Naive B cell (primary cell): ENCODE measurements around the gene FER. TPM values are rescaled to one million over a fixed set of nuclear protein-coding genes. Genes with fewer than 3 reads are reported as not detected.
A peak's percentile ranks its signal among the peaks of the same experiment; 100 is the strongest.

Source experiments
- ATAC-seq, 2 donors: fragments of 150-1000 bp; cut with Tn5 transposase; 2 replicates each; pipeline ENCODE4 v1.10.0; 2021; ENCODE audit warnings: low read depth in 2 of 2, mild to moderate bottlenecking in 2 of 2, moderate library complexity in 2 of 2
- DNase-seq: peaks from one replicate; pipeline ENCODE4 v3.0.0; 2022
- H3K27ac Mint-ChIP-seq, 6 donors: one replicate each; pipeline ENCODE4 v1.8.0; 2020 to 2022; ENCODE audit warnings: mild to moderate bottlenecking in 6 of 6, mixed read lengths in 6 of 6, moderate library complexity in 5 of 6, inconsistent platforms in 2 of 6
- H3K27me3 Mint-ChIP-seq, 3 donors: one replicate each; pipeline ENCODE4 v1.8.0; 2021 to 2022; ENCODE audit warnings: mixed read lengths in 3 of 3, mild to moderate bottlenecking in 1 of 3
- H3K36me3 Mint-ChIP-seq, 2 donors: one replicate each; pipeline ENCODE4 v1.8.0; 2020 to 2022; ENCODE audit warnings: mixed read lengths in 2 of 2, inconsistent platforms in 1 of 2, mild to moderate bottlenecking in 1 of 2
- H3K4me1 Mint-ChIP-seq, 3 donors: one replicate each; pipeline ENCODE4 v1.8.0; 2020 to 2022; ENCODE audit warnings: mixed read lengths in 3 of 3, inconsistent platforms in 1 of 3, mild to moderate bottlenecking in 1 of 3, moderate library complexity in 1 of 3
- H3K4me3 Mint-ChIP-seq, 8 donors: one replicate each; pipeline ENCODE4 v1.8.0; 2020 to 2022; ENCODE audit warnings: mild to moderate bottlenecking in 8 of 8, mixed read lengths in 8 of 8, moderate library complexity in 8 of 8, inconsistent platforms in 2 of 8
- H3K9me3 Mint-ChIP-seq, 7 donors: one replicate each; pipeline ENCODE4 v1.8.0; 2020 to 2022; ENCODE audit warnings: mixed read lengths in 7 of 7, mild to moderate bottlenecking in 5 of 7, inconsistent platforms in 2 of 7, moderate library complexity in 1 of 7
- polyA plus RNA-seq, 6 donors: library from polyadenylated mRNA; unstranded; fragments of 300-500 nt; fragmentation: Illumina TruSeq; gene quantifications; one replicate each; pipeline ENCODE4 v1.2.3, GENCODE V29; 2021; ENCODE audit warnings: low read depth in 6 of 6

Gene FER
- polyA plus RNA-seq, 6 donors from 2014 or later = 9.6 to 21.0 (median 17.2) TPM

DNA sequence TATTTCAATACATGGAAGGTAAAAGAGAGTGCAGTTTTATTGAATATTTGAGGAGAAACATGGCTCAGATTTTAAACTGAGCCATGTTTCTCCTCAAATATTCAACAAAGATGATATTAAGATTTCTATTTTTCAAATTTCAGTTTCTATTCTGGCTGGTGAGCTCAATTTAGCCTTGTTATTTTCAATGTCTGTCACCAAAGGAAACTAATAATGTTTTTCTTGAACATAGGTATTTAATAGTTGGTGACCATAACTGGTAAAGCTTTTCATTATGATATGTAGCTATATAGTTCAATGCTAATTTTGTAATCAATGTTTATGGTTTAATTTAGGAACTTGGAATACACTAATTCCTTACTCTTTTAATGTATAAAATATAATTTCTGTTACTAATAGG, 177.4 kb downstream of the FER start:
- ATAC-seq = no peak

DNA sequence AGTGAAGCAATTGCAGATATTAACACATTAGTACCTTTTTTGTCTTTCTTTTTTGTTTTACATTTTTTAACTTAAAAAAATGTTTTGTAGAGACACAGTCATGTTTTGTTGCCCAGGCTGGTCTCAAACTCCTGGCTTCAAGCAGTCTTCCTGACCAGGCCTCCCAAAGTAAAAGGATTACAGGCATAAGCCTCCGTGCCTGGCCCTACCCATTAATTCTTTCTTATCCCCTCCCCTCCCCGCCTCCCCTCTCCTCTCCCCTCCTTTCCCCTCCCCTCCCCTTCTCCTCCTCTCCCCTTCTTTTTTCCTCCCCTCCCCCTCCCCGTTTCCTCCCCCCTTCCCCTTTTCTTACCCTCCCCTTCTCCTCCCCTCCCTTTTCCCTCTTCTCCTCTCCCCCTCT, 182.4 kb downstream of the FER start:
- peaks cover 13 to 21% of the 10 kb centered on the region in 2 donors for H3K36me3 Mint-ChIP-seq
- peak overlapping the region in 1 of 6 donors; percentile 34 for H3K27ac Mint-ChIP-seq
- DNase-seq = no peak
- ATAC-seq = no peak
- H3K27me3 Mint-ChIP-seq = no peaks in the 10 kb centered on the region
- no peak overlapping the region for H3K4me3 Mint-ChIP-seq
- H3K4me1 Mint-ChIP-seq = peaks cover 0 to 5% (median 3%) of the 10 kb centered on the region in 3 donors
- H3K9me3 Mint-ChIP-seq = peaks cover 4 to 17% (median 13%) of the 10 kb centered on the region in 7 donors

More for the DNA sequence above, 177.4 kb downstream of the FER start:
- H3K36me3 Mint-ChIP-seq = no peaks in the 10 kb centered on the region
- H3K27me3 Mint-ChIP-seq = no peaks in the 10 kb centered on the region
- H3K4me3 Mint-ChIP-seq = no peak overlapping the region
- H3K4me1 Mint-ChIP-seq = no peaks in the 10 kb centered on the region
- no peak overlapping the region for H3K27ac Mint-ChIP-seq
- no peak for DNase-seq
- H3K9me3 Mint-ChIP-seq = no peaks in the 10 kb centered on the region

DNA sequence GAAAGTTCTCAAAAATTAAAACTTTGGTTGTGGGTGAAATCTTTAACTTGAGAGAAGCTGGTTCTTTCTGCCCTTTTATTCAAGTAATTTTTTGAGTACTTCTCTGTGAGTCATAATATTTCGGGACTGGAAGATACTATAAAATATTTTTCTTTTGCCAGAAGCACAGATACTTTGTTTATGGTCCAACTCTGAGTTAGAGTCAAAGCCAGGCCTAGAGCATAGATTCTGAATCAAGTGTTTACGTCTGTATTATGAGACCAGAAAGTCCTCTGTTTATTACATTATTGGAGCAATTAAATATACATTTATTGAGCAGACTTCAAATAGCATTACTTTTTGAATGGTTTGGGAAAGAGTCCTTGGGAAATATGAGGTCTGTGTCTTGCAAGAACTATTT, 187.9 kb downstream of the FER start:
- Mint-ChIP-seq H3K36me3 (peaks cover 10 to 24% of the 10 kb centered on the region in 2 donors), H3K4me1 (peaks cover 0 to 5% (median 3%) of the 10 kb centered on the region in 3 donors), H3K4me3 (no peak overlapping the region), H3K27me3 (no peaks in the 10 kb centered on the region), H3K9me3 (peaks cover under 1 to 17% (median 11%) of the 10 kb centered on the region in 7 donors), H3K27ac (no peak overlapping the region)
- ATAC-seq (no peak), DNase-seq (no peak)

DNA sequence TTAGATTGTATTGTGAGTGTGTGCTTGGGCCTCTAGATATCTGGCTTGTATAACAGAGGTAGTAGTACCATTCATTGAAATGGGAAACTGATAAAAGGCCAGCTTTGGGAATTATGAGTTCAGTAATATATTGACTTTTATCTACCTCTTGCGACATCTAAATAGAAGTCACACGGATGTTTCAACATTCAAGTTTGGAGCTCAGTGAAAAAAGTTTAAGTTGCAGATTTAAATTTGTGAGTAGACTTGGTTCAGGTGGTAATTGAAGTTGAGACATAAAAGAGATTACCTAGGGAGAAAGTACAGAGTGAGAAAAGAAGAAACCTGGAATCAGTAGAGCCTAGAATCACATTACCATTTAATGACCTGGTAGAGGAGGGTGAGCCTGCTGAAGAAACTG, 189.5 kb downstream of the FER start:
- Mint-ChIP-seq H3K36me3 (peaks cover 2 to 20% of the 10 kb centered on the region in 2 donors), H3K4me1 (peaks cover 0 to 5% (median 3%) of the 10 kb centered on the region in 3 donors), H3K27ac (no peak overlapping the region), H3K9me3 (peaks cover 0 to 17% (median 9%) of the 10 kb centered on the region in 7 donors), H3K4me3 (no peak overlapping the region), H3K27me3 (no peaks in the 10 kb centered on the region)
- ATAC-seq = no peak
- no peak for DNase-seq

DNA sequence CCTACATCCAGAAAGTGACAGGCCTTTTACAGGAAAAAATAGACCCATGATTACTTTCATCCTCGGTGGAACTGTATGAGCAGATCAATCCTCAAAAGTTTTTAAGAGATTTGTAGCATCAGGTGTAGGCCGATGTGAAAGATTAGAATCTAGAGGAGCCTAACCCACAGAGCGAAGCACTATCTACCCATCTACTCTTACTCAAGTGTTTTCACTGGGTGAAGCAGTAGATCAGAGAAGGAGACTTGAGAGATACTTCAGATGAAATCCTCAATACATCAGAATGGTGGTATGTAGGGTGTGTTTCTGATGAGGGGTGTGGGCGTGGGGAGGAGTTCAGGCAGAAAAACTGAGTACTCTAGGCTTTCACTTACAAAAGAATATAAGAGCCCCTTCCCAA, 192.8 kb downstream of the FER start:
- Mint-ChIP-seq H3K36me3 (no peaks in the 10 kb centered on the region), H3K27me3 (no peaks in the 10 kb centered on the region), H3K9me3 (no peaks in the 10 kb centered on the region), H3K4me3 (no peak overlapping the region), H3K4me1 (no peaks in the 10 kb centered on the region), H3K27ac (no peak overlapping the region)
- DNase-seq = no peak
- no peak for ATAC-seq

DNA sequence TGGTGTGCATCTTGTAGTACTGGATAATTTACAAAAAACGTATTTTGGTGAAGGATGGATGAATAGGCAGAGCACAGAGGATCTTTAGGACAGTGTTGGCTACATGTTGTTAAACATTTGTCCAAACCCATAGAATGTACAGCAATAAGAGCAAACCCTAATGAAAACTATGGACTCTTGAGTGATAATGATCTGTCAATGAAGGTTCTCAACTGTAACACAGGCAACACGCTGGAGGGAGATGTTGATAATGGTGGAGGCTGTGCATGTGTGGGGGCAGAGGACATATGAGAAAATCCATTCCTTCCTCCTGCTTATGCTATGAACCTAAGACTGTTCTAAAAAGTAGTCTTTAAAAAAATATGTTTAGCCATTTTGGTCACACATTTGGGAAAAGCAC, 194.0 kb downstream of the FER start:
- Mint-ChIP-seq H3K27me3 (no peaks in the 10 kb centered on the region), H3K4me1 (no peaks in the 10 kb centered on the region), H3K4me3 (no peak overlapping the region), H3K9me3 (no peaks in the 10 kb centered on the region), H3K27ac (no peak overlapping the region), H3K36me3 (peaks cover 0 to 2% of the 10 kb centered on the region in 2 donors)
- ATAC-seq (no peak), DNase-seq (no peak)

DNA sequence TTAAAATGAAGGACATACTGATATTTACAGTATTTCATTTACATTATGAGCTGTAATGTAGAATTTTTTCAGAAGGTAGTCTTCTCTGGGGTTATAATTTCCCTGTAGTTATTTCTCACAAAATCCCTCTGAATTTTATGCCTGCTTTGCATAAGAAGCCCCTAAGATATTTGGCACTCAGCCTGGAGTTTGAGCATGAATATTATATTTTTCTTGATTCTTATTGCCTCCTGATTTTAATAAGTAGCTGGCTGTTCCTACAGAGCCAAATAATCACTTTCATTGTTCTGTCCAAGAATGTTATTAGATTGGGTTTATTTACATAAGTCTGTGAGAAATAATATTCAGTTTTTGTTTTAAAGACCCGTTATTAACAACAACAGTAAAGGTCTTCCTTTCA, 195.0 kb downstream of the FER start:
- Mint-ChIP-seq H3K36me3 (peaks cover 0 to 11% of the 10 kb centered on the region in 2 donors), H3K4me1 (no peaks in the 10 kb centered on the region), H3K9me3 (no peaks in the 10 kb centered on the region), H3K27ac (no peak overlapping the region), H3K4me3 (no peak overlapping the region), H3K27me3 (no peaks in the 10 kb centered on the region)
- ATAC-seq = no peak
- DNase-seq = no peak

DNA sequence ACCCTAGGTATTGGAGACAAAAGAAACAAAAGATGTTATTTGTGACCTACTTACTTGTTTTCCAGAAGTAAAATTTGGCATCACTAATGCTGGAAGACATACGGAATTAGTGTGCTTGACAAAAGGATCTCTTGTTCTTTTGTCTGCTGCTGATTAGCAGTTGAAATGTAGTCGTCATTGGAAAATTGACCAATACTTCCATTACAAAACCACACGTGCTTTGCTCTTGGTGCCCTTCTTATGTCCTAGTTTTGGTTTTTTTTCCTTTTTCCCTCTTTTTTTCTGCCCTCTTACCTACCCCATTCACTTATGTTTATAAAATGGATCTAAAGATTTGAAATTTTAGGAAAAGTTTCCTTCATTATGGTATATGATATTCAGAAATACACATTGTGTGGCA, 197.4 kb downstream of the FER start:
- H3K27me3 Mint-ChIP-seq = no peaks in the 10 kb centered on the region
- DNase-seq (no peak), ATAC-seq (no peak)
- H3K9me3 Mint-ChIP-seq = no peaks in the 10 kb centered on the region
- H3K36me3 Mint-ChIP-seq = peaks cover 0 to 16% of the 10 kb centered on the region in 2 donors
- H3K27ac Mint-ChIP-seq = no peak overlapping the region
- no peaks in the 10 kb centered on the region for H3K4me1 Mint-ChIP-seq
- H3K4me3 Mint-ChIP-seq = no peak overlapping the region

DNA sequence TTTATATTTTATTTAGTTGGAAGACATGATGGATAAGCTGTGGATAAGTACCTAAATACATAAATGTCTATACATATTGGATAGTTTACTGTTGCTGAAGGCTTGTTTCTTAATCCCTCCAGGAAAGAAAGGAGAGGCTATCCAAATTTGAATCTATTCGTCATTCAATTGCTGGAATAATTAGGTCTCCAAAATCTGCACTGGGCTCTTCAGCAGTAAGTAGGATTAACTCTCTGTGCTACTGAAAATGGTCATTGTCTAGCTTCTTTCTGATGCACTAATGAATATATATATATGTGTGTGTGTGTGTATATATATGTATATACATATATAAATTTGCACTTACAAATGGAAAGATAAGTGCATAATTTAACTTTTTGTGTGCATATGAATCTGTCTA, 198.3 kb downstream of the FER start:
- Mint-ChIP-seq H3K4me1 (no peaks in the 10 kb centered on the region), H3K27ac (no peak overlapping the region), H3K36me3 (peaks cover 0 to 16% of the 10 kb centered on the region in 2 donors), H3K9me3 (no peaks in the 10 kb centered on the region), H3K27me3 (no peaks in the 10 kb centered on the region), H3K4me3 (no peak overlapping the region)
- no peak for DNase-seq
- no peak for ATAC-seq

DNA sequence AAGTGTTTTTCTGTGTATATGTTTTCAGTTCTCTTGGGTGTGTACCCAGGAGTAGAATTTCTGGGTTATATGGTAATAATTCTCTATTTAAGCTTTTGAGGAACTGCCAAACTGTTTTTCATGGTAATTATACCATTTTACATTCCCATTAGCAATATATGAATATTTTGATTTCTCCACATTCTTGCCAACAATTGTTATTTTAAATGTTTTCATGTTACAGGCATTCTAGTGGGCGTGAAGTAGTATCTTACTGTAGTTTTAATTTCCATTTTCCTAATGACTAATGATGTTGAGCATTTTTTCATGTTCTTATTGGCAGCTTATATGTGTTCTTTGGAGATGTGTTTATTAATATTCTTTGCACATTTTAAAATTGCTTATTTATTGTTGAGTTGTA, 199.5 kb downstream of the FER start:
- Mint-ChIP-seq H3K27me3 (no peaks in the 10 kb centered on the region), H3K27ac (no peak overlapping the region), H3K4me3 (no peak overlapping the region), H3K4me1 (no peaks in the 10 kb centered on the region), H3K9me3 (no peaks in the 10 kb centered on the region), H3K36me3 (peaks cover 0 to 16% of the 10 kb centered on the region in 2 donors)
- DNase-seq = no peak
- ATAC-seq = no peak

DNA sequence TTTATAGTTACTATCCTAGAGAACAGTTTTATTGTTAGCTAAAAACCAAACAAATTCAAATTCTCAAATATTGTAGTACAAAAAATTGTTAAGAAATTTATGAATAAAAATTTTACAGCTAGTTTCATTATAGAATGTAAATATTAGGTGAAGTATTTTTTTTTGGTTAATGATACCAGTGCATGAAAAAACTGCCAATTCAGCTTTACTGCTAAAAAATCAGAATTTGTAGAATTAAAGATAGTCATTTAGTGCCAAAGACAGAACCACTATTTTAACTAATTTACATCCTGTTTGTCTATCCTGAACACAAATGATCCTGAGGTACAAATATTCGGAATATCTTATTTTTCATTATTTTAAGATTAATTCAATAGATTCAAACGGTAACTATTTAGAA, 202.6 kb downstream of the FER start:
- H3K9me3 Mint-ChIP-seq = no peaks in the 10 kb centered on the region
- no peak overlapping the region for H3K4me3 Mint-ChIP-seq
- DNase-seq (no peak), ATAC-seq (no peak)
- no peaks in the 10 kb centered on the region for H3K27me3 Mint-ChIP-seq
- no peaks in the 10 kb centered on the region for H3K4me1 Mint-ChIP-seq
- peaks cover 0 to 16% of the 10 kb centered on the region in 2 donors for H3K36me3 Mint-ChIP-seq
- H3K27ac Mint-ChIP-seq = no peak overlapping the region

DNA sequence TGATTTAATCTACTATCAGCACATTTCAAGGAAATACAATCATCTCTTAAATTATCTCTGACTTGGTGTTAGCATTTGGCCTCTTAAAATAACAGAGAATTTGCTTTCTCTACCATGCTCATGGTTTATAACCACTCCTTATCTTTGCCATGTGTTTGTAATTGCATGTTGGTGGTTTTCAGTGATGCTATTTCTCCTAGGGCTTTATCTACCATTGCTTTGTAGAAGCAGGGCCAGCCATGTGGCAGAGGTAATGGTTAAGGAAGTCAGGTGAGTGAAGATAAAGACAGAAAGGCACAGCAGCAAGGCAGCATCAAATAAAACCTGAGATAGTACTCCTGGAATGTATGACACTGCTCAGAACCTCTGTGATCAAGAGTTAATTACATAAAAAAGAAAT, 206.2 kb downstream of the FER start:
- Mint-ChIP-seq H3K9me3 (no peaks in the 10 kb centered on the region), H3K4me1 (no peaks in the 10 kb centered on the region), H3K4me3 (no peak overlapping the region), H3K27ac (no peak overlapping the region), H3K27me3 (no peaks in the 10 kb centered on the region), H3K36me3 (peaks cover 0 to 10% of the 10 kb centered on the region in 2 donors)
- no peak for ATAC-seq
- DNase-seq = no peak

DNA sequence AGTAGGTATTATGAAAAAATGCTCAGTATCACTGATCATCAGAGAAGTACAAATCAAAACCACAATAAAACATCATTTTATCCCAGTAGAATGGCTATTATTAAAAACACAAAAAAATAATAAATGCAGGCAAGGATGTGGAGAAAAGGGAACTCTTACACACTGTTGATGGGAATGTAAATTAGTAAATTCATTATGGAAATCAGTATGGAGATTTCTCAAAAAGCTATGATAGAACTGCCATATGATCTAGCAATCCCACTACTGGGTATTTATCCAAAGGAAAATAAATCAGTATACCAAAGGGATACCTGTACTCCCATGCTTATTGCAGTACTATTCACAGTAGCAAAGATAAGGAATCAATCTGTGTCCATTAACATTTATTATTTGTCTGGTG, 209.6 kb downstream of the FER start:
- no peak overlapping the region for H3K27ac Mint-ChIP-seq
- H3K4me3 Mint-ChIP-seq = no peak overlapping the region
- DNase-seq = no peak
- no peaks in the 10 kb centered on the region for H3K4me1 Mint-ChIP-seq
- H3K36me3 Mint-ChIP-seq = peaks cover 0 to 5% of the 10 kb centered on the region in 2 donors
- no peaks in the 10 kb centered on the region for H3K27me3 Mint-ChIP-seq
- no peaks in the 10 kb centered on the region for H3K9me3 Mint-ChIP-seq
- ATAC-seq = no peak

DNA sequence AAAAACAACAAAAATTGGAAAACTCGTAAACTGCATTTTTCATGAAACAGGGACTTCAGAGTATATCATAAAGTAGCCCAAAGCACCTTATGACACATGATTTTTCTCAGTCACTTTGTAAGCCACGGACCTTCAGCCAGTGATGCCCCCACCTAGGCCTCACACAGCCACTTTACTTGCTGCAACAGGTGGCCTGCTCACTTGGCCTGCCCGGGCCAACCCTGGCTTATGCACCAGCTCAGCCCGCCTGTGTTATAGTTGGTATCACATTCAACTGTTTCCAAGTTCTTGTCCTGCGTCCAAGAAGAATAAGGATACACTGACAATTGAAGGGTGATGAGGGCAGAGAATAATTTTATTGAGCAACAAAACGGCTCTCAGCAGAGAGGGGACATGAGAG, 219.2 kb downstream of the FER start:
- Mint-ChIP-seq H3K4me3 (no peak overlapping the region), H3K9me3 (peaks cover 0 to 4% (median 0%) of the 10 kb centered on the region in 7 donors), H3K27ac (no peak overlapping the region), H3K36me3 (peaks cover 12 to 16% of the 10 kb centered on the region in 2 donors), H3K4me1 (no peaks in the 10 kb centered on the region), H3K27me3 (no peaks in the 10 kb centered on the region)
- ATAC-seq (no peak), DNase-seq (no peak)

DNA sequence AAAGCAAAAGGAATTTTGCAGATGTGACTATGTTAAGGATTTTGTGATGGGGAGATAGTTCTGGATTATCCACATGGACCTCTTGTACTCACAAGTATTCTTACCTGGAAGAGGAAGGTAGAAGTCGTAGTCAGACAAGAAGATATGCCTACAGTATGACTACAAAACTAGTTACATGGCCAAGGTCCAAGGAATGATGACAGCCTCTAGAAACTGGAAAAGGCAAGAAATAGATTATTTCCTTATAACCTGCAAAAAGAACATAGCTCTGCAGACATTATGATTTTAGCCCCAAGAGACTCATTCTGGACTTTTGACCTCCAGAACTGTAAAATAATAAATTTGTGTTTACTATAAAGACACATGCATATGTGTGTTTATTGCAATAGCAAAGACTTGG, 226.9 kb downstream of the FER start:
- DNase-seq = no peak
- peaks cover 0 to 2% (median 0%) of the 10 kb centered on the region in 7 donors for H3K9me3 Mint-ChIP-seq
- no peak overlapping the region for H3K27ac Mint-ChIP-seq
- peaks cover 14 to 16% of the 10 kb centered on the region in 2 donors for H3K36me3 Mint-ChIP-seq
- H3K4me1 Mint-ChIP-seq = no peaks in the 10 kb centered on the region
- no peak overlapping the region for H3K4me3 Mint-ChIP-seq
- no peak for ATAC-seq
- H3K27me3 Mint-ChIP-seq = no peaks in the 10 kb centered on the region
